GM12872 (cell line): Measurements from ENCODE around the gene AJM1.

Experiments
- TF ChIP-seq, protein P1 (sequence below): IDR thresholded peaks from 3 replicates; pipeline ENCODE4 v1.5.1; 2011; ENCODE audit warnings: low read depth, mild to moderate bottlenecking, low read length, moderate library complexity; ENCODE audit not compliant: insufficient read depth

AJM1 gene

DNA sequence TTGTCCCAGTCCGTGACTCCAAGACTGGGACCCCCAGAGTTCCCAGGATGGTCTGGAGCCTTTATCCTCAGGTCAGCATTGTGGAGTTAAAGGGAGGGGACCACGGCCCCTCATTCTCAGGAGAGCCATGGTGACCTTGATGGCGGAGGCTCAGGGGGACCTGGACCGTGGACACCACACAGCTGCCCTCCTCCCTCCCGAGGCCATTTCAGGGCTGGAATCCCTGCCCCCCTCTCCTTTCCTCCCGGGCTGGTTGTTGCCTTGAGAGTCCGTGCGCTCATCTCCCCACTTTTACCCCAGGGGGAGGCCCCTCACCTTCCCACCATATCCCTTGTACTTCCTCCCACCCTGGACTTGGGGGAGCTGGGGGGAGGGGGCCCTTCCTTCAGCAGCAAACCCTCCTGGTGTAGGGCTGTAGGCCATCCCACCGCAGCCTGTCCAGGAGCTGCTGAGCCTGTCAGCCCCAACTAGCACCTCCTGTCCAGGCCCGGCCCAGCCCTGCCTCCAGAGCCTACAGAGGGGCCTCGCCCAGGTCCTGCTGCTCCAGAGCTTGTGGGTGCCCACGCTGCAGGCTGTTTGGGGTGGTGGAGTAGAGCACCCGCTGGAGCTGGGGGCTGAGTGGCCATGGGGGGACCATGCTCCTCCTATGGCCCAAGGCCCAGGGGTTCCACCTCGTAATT, 14.3 kb upstream of the AJM1 start:
- TF ChIP-seq, protein P1, sequence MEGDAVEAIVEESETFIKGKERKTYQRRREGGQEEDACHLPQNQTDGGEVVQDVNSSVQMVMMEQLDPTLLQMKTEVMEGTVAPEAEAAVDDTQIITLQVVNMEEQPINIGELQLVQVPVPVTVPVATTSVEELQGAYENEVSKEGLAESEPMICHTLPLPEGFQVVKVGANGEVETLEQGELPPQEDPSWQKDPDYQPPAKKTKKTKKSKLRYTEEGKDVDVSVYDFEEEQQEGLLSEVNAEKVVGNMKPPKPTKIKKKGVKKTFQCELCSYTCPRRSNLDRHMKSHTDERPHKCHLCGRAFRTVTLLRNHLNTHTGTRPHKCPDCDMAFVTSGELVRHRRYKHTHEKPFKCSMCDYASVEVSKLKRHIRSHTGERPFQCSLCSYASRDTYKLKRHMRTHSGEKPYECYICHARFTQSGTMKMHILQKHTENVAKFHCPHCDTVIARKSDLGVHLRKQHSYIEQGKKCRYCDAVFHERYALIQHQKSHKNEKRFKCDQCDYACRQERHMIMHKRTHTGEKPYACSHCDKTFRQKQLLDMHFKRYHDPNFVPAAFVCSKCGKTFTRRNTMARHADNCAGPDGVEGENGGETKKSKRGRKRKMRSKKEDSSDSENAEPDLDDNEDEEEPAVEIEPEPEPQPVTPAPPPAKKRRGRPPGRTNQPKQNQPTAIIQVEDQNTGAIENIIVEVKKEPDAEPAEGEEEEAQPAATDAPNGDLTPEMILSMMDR, result no peak

DNA sequence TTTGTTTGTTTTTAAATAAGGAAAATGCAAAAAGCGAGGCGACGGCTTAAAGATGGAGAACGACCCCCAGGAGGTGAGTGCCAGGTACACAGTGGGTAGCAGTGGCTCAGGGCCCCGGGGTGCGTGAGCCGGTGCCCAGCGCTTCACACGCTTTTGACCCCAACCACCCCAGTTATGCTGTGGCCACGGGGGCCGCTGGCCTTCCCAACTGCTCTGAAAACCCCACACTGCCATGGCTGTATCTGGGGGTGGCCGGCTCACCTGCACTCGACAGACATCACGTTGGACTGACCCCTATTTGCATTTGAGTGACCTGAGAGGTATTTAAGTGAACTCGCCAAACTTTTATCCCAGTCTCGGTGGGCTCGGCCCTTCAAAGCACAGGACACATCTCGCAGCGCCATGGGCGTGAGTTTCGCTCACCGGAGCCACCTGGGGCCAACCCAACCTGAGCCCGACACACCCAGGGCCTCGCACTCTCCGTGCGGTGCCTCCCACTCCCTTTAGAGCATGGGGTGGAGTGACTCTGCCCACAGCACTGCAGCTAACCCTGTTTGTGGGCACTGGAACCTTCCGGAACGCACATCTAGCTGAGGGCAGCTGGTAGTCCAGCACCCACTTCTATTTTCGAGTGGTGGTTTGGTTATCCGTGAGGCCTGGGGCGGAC, 13.7 kb upstream of the AJM1 start:
- TF ChIP-seq, protein P1, result no peak

DNA sequence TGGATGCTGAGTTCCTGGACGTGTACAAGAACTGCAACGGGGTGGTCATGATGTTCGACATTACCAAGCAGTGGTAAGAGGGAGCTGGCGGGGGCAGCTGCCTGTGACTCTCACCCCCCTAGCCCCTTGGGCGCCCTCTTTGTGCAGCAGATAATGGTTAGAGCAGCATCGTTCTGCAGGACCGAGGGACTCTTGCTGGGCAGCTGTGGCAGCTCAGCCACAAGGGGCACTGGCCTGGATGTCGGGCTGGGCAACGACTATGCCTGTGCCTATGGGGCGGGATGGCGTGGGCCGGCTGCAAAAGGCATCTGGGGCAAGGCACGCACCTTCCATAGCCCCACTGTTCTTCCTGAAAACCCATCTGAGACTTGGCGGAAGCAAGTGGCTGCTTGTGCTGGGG, 12.9 kb upstream of the AJM1 start:
- TF ChIP-seq, protein P1, result no peak

DNA sequence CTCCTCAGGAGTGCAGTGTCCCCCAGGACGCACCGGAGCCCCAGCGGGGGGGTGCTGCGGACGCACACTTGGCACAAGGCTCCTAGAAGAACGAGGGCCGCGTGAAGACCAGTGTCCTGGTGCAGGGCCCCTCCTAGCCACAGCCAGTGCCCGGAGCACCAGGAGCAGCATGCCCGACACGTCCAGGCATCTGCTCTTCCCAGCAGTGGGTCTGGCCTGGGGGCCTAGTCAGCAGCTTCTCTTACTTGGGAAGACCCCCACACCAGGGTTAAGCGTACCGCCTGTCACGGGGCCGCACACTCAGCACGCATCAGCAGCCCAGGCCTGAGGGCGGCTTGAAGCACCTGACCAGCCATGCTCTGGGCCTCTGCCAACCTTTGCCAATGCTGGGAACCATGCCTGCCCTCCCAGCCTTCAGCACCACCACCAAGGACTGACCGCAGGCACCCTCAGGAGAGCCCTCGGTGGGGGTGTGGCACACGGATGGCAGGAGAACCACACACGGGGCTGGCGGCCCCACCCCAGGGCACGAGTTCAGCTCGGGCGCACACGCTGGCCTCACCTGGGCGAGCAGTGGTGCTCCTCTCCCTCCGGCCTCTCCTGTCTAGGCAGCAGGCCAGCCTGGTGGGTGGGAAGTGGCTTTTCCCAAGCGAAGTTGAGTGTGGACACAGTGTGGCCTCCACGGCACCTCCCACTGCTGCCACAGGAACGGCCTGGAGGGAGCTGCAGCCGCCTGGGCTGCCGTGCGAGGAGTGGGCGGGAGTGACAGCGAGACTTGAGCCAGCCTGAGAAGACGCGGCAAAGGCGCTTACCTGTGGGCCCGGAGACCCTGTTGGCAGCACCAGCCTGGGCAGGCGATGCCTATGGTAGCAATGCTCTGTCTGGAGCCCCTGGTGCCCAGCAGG, 12.0 kb upstream of the AJM1 start:
- TF ChIP-seq, protein P1, result no peak

DNA sequence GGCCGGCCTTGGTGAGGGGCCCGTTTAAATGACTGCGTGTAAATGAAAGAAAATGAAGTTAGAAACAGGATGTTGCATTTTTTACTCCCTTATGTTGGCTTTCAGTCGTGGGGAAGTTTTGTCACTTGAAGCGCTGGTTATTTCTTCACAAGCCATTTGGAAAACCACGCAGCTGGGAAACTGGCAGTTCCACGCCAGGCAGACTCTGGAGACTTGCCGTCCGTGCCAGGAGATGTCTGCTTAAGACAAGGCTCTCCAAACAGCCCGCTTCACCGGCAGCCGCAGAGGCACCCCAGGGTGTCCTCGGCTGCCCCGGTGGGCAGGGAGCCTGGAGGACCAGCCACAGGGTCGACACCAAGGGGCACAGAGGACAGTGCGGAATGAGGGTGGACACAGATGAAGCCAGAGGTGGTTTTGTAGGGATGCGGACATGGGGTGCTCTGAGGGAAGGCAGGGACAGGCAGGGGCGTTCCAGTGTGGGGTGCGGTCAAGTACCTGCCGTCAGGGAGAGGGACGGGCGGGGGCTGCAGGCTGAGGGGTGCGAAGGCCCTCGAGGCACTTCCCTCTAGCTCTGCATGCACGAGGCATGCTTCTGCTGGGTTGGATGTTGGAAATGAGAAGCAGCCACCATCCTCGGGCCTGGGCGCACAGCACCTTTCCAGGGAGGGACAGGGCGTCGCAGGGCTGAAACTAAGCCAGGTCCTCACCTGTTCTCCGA, 11.1 kb upstream of the AJM1 start:
- TF ChIP-seq, protein P1, result no peak

DNA sequence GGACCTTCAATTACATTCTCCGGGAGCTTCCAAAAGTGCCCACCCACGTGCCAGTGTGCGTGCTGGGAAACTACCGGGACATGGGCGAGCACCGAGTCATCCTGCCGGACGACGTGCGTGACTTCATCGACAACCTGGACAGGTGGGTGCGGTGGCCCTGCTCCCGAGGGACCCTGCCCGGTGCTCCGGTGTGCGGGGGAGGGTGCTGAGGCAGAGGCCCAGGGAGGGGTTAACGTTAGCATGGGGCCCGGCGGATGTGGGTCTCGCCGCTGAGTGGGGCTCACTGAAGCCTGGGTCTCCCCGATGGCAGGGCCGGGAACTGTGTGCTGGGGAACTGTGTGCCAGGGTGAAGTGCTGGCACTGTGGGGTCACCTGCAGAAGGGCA, 10.6 kb upstream of the AJM1 start:
- TF ChIP-seq, protein P1, result no peak
